Kidney epithelial cell (primary cell): Measurements from ENCODE around the gene ZMYND15. TPM values are rescaled to one million over a fixed set of nuclear protein-coding genes. Genes with fewer than 3 reads are reported as not detected.
"Not testable (repeated sequence)": the region's sequence is repeated elsewhere in the genome, so short reads cannot be mapped to it uniquely, and the experiment has no call there.

ENCODE experiments used
- DNase-seq: peaks from one replicate; pipeline ENCODE4 v3.0.0-alpha.2; 2010; ENCODE audit warnings: low read depth
- H3K27me3 ChIP-seq: 2 replicates; pipeline ENCODE4 v1.6.0; 2011; ENCODE audit warnings: low read length; ENCODE audit not compliant: control insufficient read depth, insufficient read depth
- H3K36me3 ChIP-seq: 2 replicates; pipeline ENCODE4 v1.5.1; 2011; ENCODE audit warnings: low read length; ENCODE audit not compliant: control insufficient read depth, insufficient read depth
- H3K4me3 ChIP-seq: 2 replicates; pipeline ENCODE4 v1.5.1; 2011; ENCODE audit warnings: low read depth, mild to moderate bottlenecking, control low read depth, low read length
- CTCF ChIP-seq: IDR thresholded peaks from 2 replicates; pipeline ENCODE4 v1.5.1; 2011; ENCODE audit warnings: mild to moderate bottlenecking, moderate library complexity, low read length, control low read depth, inconsistent platforms; ENCODE audit not compliant: insufficient read depth, poor library complexity, severe bottlenecking
- total RNA-seq: library from RNA; depleted of rRNA; stranded (reverse); fragments of >200 nt; gene quantifications from 2 replicates; pipeline ENCODE4 v1.2.3, GENCODE V29; 2015

ZMYND15 gene
- total RNA-seq, result 1.4 and 2.9 TPM in 2 replicates

- TF ChIP-seq CTCF, result no peak
- peak within 1 kb of the TSS; percentile 63 for H3K4me3 ChIP-seq
- no peak for DNase-seq
- no peaks in the 10 kb centered on the region for H3K36me3 ChIP-seq
- H3K27me3 ChIP-seq, result peaks cover 42% of the 10 kb centered on the region
Observed at GRCh38 chr17:4739122-4740024, at the start of gene ZMYND15, which contains the start of gene CXCL16. ZMYND15 (plus strand) TSS chr17:4739833; CDS start chr17:4740549, 716 bp downstream. CXCL16 (minus strand) TSS chr17:4739928; CDS start chr17:4739339, 589 bp downstream.

GRCh38 chr17:4689872-4690271 is 49.8 kb upstream of the ZMYND15 start:
- H3K27me3 ChIP-seq, H3K36me3 ChIP-seq, DNase-seq, H3K4me3 ChIP-seq: not testable (repeated sequence)

GRCh38 chr17:4690745-4691144 is 48.9 kb upstream of the ZMYND15 start:
- DNase-seq, result no peak
- Histone ChIP-seq H3K27me3 (no peaks in the 10 kb centered on the region), H3K4me3 (no peak overlapping the region), H3K36me3 (no peaks in the 10 kb centered on the region)
- TF ChIP-seq CTCF, result no peak

- no peak for TF ChIP-seq CTCF
- H3K36me3 ChIP-seq, result no peaks in the 10 kb centered on the region
- H3K4me3 ChIP-seq, result no peak overlapping the region
- no peak for DNase-seq
- no peaks in the 10 kb centered on the region for H3K27me3 ChIP-seq
Observed at GRCh38 chr17:4691686-4692085, 47.9 kb upstream of the ZMYND15 start.

- Histone ChIP-seq H3K27me3 (no peaks in the 10 kb centered on the region), H3K36me3 (no peaks in the 10 kb centered on the region), H3K4me3 (no peak overlapping the region)
- no peak for TF ChIP-seq CTCF
- DNase-seq, result no peak
Observed at GRCh38 chr17:4693416-4693815, 46.2 kb upstream of the ZMYND15 start.

GRCh38 chr17:4696437-4696805 is 43.2 kb upstream of the ZMYND15 start:
- no peak for DNase-seq
- Histone ChIP-seq H3K27me3 (no peaks in the 10 kb centered on the region), H3K4me3 (no peak overlapping the region), H3K36me3 (no peaks in the 10 kb centered on the region)
- TF ChIP-seq CTCF, result no peak

- H3K27me3 ChIP-seq, H3K36me3 ChIP-seq, H3K4me3 ChIP-seq, DNase-seq: not testable (repeated sequence)
Observed at GRCh38 chr17:4699401-4700056, 40.1 kb upstream of the ZMYND15 start.
